ENCODE data around the gene DPP6. TPM values are rescaled to one million over a fixed set of nuclear protein-coding genes. Genes with fewer than 3 reads are reported as not detected.

Gene DPP6
- total and polyA plus RNA-seq, 2 experiments from 2014 or later, result not detected

DNA sequence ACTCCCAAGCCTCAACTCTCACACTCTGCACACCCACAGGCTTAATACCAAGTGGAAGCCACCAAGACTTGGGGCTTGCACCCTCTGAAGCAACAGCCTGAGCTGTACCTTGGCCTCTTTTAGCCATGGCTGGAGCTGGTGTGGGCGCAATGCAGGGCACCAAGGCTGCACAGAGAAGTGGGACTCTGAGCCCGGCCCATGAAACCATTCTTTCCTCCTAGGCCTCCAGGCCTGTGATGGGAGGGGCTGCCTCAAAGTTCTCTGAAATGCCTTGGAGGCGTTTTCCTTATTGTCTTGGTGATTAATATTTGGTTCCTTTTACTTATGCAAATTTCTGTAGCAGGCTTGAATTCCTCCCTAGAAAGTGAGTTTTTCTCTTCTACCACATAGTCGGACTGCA lies 674.2 kb downstream of the DPP6 start:
- no peaks in the 10 kb centered on the region for H3K9me2 ChIP-seq (ENCODE audit: insufficient read depth)
- no peaks in the 10 kb centered on the region; the same call in 1 of the 2 replicates for H3K36me3 ChIP-seq (ENCODE audit: insufficient read depth)
- TF ChIP-seq STAT1 (IDR thresholded peaks at IDR 0.05; ENCODE audit: unreplicated experiment) (no peak), ETS1 (IDR thresholded peaks at IDR 0.05) (no peak), POLR2AphosphoS5 (IDR thresholded peaks at IDR 0.05; ENCODE audit: low read depth) (no peak), NANOG (IDR thresholded peaks at IDR 0.05; ENCODE audit: borderline replicate concordance) (no peak), EZH2phosphoT487 (IDR thresholded peaks at IDR 0.05; ENCODE audit: unreplicated experiment) (no peak)
- no peaks in the 10 kb centered on the region for H3F3A ChIP-seq (replicated peaks; ENCODE audit: low read depth)
- Mint-ChIP-seq H3K9me3 (peaks cover 57% of the 10 kb centered on the region), H3K4me1 (no peaks in the 10 kb centered on the region; the same call in 2 of the 3 replicates), H3K27ac (no peak overlapping the region), H3K36me3 (ENCODE audit: low read depth) (peaks cover 31% of the 10 kb centered on the region), H3K27me3 (ENCODE audit: insufficient read depth, low read depth, poor library complexity) (peaks cover 3% of the 10 kb centered on the region), H3K4me3 (no peak overlapping the region)
- H3K27me3 ChIP-seq (ENCODE audit: insufficient read depth), result no peaks in the 10 kb centered on the region
- H3K4me3 ChIP-seq, result no peak overlapping the region
- H3K27ac ChIP-seq (ENCODE audit: low read depth), result no peak overlapping the region
- ATAC-seq, result no peak
- H3K4me1 ChIP-seq (ENCODE audit: insufficient read depth), result no peaks in the 10 kb centered on the region
- no peak for DNase-seq (ENCODE audit: low spot score)
- H2AFZ ChIP-seq, result no peak overlapping the region
- no peaks in the 10 kb centered on the region for H3K79me2 ChIP-seq (replicated peaks; ENCODE audit: insufficient read depth)
- no peaks in the 10 kb centered on the region for H4K20me1 ChIP-seq (replicated peaks; ENCODE audit: insufficient read depth)
- H3K4me2 ChIP-seq, result no peak overlapping the region

- Histone ChIP-seq H3K9me2 (ENCODE audit: insufficient read depth) (no peaks in the 10 kb centered on the region), H3K4me3 (no peak overlapping the region), H3K27me3 (ENCODE audit: insufficient read depth) (no peaks in the 10 kb centered on the region), H3K4me2 (no peak overlapping the region), H3K27ac (ENCODE audit: low read depth) (no peak overlapping the region), H2AFZ (no peak overlapping the region), H3K36me3 (ENCODE audit: insufficient read depth) (peaks cover 4% of the 10 kb centered on the region; the same call in 1 of the 2 replicates), H3K4me1 (ENCODE audit: insufficient read depth) (no peaks in the 10 kb centered on the region), H3F3A (replicated peaks; ENCODE audit: low read depth) (no peaks in the 10 kb centered on the region), H3K79me2 (replicated peaks; ENCODE audit: insufficient read depth) (no peaks in the 10 kb centered on the region), H4K20me1 (replicated peaks; ENCODE audit: insufficient read depth) (no peaks in the 10 kb centered on the region)
- H3K9me3 Mint-ChIP-seq, result peaks cover 50% of the 10 kb centered on the region
- peaks cover 31% of the 10 kb centered on the region for H3K36me3 Mint-ChIP-seq (ENCODE audit: low read depth)
- DNase-seq (ENCODE audit: low spot score) (no peak), ATAC-seq (no peak)
- no peak overlapping the region for H3K27ac Mint-ChIP-seq
- TF ChIP-seq JUNB (IDR thresholded peaks at IDR 0.05; ENCODE audit: unreplicated experiment), result no peak
- no peak for TF ChIP-seq ETS1 (IDR thresholded peaks at IDR 0.05)
- no peak for TF ChIP-seq REST (IDR thresholded peaks at IDR 0.05; ENCODE audit: unreplicated experiment)
- TF ChIP-seq CREB1 (CRISPR knock-in tag; IDR thresholded peaks at IDR 0.05; ENCODE audit: low read depth), result no peak
- no peak for TF ChIP-seq STAT1 (IDR thresholded peaks at IDR 0.05; ENCODE audit: unreplicated experiment)
- TF ChIP-seq, protein P1, sequence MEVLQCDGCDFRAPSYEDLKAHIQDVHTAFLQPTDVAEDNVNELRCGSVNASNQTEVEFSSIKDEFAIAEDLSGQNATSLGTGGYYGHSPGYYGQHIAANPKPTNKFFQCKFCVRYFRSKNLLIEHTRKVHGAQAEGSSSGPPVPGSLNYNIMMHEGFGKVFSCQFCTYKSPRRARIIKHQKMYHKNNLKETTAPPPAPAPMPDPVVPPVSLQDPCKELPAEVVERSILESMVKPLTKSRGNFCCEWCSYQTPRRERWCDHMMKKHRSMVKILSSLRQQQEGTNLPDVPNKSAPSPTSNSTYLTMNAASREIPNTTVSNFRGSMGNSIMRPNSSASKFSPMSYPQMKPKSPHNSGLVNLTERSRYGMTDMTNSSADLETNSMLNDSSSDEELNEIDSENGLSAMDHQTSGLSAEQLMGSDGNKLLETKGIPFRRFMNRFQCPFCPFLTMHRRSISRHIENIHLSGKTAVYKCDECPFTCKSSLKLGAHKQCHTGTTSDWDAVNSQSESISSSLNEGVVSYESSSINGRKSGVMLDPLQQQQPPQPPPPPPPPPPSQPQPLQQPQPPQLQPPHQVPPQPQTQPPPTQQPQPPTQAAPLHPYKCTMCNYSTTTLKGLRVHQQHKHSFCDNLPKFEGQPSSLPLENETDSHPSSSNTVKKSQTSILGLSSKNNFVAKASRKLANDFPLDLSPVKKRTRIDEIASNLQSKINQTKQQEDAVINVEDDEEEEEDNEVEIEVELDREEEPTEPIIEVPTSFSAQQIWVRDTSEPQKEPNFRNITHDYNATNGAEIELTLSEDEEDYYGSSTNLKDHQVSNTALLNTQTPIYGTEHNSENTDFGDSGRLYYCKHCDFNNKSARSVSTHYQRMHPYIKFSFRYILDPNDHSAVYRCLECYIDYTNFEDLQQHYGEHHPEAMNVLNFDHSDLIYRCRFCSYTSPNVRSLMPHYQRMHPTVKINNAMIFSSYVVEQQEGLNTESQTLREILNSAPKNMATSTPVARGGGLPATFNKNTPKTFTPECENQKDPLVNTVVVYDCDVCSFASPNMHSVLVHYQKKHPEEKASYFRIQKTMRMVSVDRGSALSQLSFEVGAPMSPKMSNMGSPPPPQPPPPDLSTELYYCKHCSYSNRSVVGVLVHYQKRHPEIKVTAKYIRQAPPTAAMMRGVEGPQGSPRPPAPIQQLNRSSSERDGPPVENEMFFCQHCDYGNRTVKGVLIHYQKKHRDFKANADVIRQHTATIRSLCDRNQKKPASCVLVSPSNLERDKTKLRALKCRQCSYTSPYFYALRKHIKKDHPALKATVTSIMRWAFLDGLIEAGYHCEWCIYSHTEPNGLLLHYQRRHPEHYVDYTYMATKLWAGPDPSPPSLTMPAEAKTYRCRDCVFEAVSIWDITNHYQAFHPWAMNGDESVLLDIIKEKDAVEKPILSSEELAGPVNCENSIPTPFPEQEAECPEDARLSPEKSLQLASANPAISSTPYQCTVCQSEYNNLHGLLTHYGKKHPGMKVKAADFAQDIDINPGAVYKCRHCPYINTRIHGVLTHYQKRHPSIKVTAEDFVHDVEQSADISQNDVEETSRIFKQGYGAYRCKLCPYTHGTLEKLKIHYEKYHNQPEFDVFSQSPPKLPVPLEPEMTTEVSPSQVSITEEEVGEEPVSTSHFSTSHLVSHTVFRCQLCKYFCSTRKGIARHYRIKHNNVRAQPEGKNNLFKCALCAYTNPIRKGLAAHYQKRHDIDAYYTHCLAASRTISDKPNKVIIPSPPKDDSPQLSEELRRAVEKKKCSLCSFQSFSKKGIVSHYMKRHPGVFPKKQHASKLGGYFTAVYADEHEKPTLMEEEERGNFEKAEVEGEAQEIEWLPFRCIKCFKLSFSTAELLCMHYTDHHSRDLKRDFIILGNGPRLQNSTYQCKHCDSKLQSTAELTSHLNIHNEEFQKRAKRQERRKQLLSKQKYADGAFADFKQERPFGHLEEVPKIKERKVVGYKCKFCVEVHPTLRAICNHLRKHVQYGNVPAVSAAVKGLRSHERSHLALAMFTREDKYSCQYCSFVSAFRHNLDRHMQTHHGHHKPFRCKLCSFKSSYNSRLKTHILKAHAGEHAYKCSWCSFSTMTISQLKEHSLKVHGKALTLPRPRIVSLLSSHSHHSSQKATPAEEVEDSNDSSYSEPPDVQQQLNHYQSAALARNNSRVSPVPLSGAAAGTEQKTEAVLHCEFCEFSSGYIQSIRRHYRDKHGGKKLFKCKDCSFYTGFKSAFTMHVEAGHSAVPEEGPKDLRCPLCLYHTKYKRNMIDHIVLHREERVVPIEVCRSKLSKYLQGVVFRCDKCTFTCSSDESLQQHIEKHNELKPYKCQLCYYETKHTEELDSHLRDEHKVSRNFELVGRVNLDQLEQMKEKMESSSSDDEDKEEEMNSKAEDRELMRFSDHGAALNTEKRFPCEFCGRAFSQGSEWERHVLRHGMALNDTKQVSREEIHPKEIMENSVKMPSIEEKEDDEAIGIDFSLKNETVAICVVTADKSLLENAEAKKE (CRISPR knock-in tag; IDR thresholded peaks at IDR 0.05), result no peak
- no peak for TF ChIP-seq EZH2phosphoT487 (IDR thresholded peaks at IDR 0.05; ENCODE audit: unreplicated experiment)
- H3K4me1 Mint-ChIP-seq, result peaks cover 3% of the 10 kb centered on the region; the same call in 2 of the 3 replicates
- no peak overlapping the region for H3K4me3 Mint-ChIP-seq
- H3K27me3 Mint-ChIP-seq (ENCODE audit: insufficient read depth, low read depth, poor library complexity), result peaks cover 3% of the 10 kb centered on the region
Observed at GRCh38 chr7:154729056-154729455, 676.9 kb downstream of the DPP6 start.
